SK-N-SH treated with all-trans-retinoic acid at 6 μM for 48 hours (cell line): ENCODE data around the gene FAM174A.

Source experiments
- ATAC-seq: fragments of 200-7000 bp; cut with Tn5 transposase; 3 replicates; pipeline ENCODE4 v1.9.1; 2020; ENCODE audit warnings: mild to moderate bottlenecking, moderate library complexity
- ARNTL ChIP-seq: fragments of 450-650 bp; formaldehyde crosslinking; IDR thresholded peaks from 2 replicates; pipeline ENCODE4 v1.5.0; 2020; ENCODE audit warnings: low read depth, mild to moderate bottlenecking, moderate library complexity, borderline replicate concordance
- BACH2 ChIP-seq: fragments of 250-450 bp; sonication (Bioruptor Pico); IDR thresholded peaks from 2 replicates; pipeline ENCODE4 v1.9.0; 2021; ENCODE audit warnings: mild to moderate bottlenecking, borderline replicate concordance
- CSDC2 ChIP-seq: fragments of 250-450 bp; sonication (Bioruptor Pico); IDR thresholded peaks from 2 replicates; pipeline ENCODE4 v1.5.0; 2020; ENCODE audit warnings: mild to moderate bottlenecking, moderate library complexity
- ESRRG ChIP-seq: fragments of 250-450 bp; sonication (Bioruptor Pico); IDR thresholded peaks from 2 replicates; pipeline ENCODE4 v1.6.1; 2021; ENCODE audit warnings: mild to moderate bottlenecking
- GLIS3 ChIP-seq: fragments of 250-450 bp; sonication (Bioruptor Pico); IDR thresholded peaks from 2 replicates; pipeline ENCODE4 v1.5.0; 2020; ENCODE audit warnings: mild to moderate bottlenecking, moderate library complexity
- ISL1 ChIP-seq: fragments of 250-450 bp; sonication (Bioruptor Pico); IDR thresholded peaks from 2 replicates; pipeline ENCODE4 v2.1.2; 2022; ENCODE audit warnings: mild to moderate bottlenecking, moderate library complexity
- OSR1 ChIP-seq: fragments of 250-450 bp; sonication (Bioruptor Pico); IDR thresholded peaks from 2 replicates; pipeline ENCODE4 v1.8.0; 2022; ENCODE audit warnings: moderate library complexity, mild to moderate bottlenecking, inconsistent platforms
- PPARA ChIP-seq: fragments of 250-450 bp; sonication (Bioruptor Pico); IDR thresholded peaks from 2 replicates; pipeline ENCODE4 v1.5.0; 2020; ENCODE audit warnings: mild to moderate bottlenecking, borderline replicate concordance
- RARB ChIP-seq: fragments of 250-450 bp; sonication (Bioruptor Pico); IDR thresholded peaks from 2 replicates; pipeline ENCODE4 v1.8.0; 2021; ENCODE audit warnings: mild to moderate bottlenecking, moderate library complexity
- SNAI2 ChIP-seq: fragments of 250-450 bp; sonication (Bioruptor Pico); IDR thresholded peaks from 2 replicates; pipeline ENCODE4 v1.5.0; 2020; ENCODE audit warnings: mild to moderate bottlenecking, moderate library complexity
- TCF4 ChIP-seq: fragments of 250-450 bp; sonication (Bioruptor Pico); IDR thresholded peaks from 2 replicates; pipeline ENCODE4 v1.8.0; 2021; ENCODE audit warnings: mild to moderate bottlenecking, moderate library complexity, borderline replicate concordance
- TOX ChIP-seq: fragments of 250-450 bp; sonication (Bioruptor Pico); IDR thresholded peaks from 2 replicates; pipeline ENCODE4 v1.8.0; 2021; ENCODE audit warnings: mild to moderate bottlenecking, moderate library complexity, borderline replicate concordance
- ZC3H10 ChIP-seq: fragments of 250-450 bp; sonication (Bioruptor Pico); IDR thresholded peaks from 2 replicates; pipeline ENCODE4 v1.5.1; 2021; ENCODE audit warnings: mild to moderate bottlenecking, moderate library complexity
- ZFP3 ChIP-seq: fragments of 250-450 bp; sonication (Bioruptor Pico); IDR thresholded peaks from 2 replicates; pipeline ENCODE4 v1.5.0; 2020; ENCODE audit warnings: mild to moderate bottlenecking, moderate library complexity
- ZFP30 ChIP-seq: fragments of 450-650 bp; formaldehyde crosslinking; IDR thresholded peaks from 2 replicates; pipeline ENCODE4 v1.5.0; 2022; ENCODE audit warnings: mild to moderate bottlenecking, moderate library complexity
- ZNF8 ChIP-seq: fragments of 450-650 bp; formaldehyde crosslinking; IDR thresholded peaks from 2 replicates; pipeline ENCODE4 v1.5.0; 2020; ENCODE audit warnings: mild to moderate bottlenecking, moderate library complexity
- TF ChIP-seq, protein P1 (sequence below): fragments of 250-450 bp; sonication (Bioruptor Pico); IDR thresholded peaks from 2 replicates; pipeline ENCODE4 v1.8.0; 2020; ENCODE audit warnings: mild to moderate bottlenecking, moderate library complexity, borderline replicate concordance
- TF ChIP-seq, protein P2 (sequence below): fragments of 250-450 bp; sonication (Bioruptor Pico); IDR thresholded peaks from 2 replicates; pipeline ENCODE4 v1.5.1; 2020; ENCODE audit warnings: low read depth, mild to moderate bottlenecking, moderate library complexity
- TF ChIP-seq, protein P3 (sequence below): fragments of 250-450 bp; sonication (Bioruptor Pico); IDR thresholded peaks from 2 replicates; pipeline ENCODE4 v1.8.0; 2021; ENCODE audit warnings: low read depth, mild to moderate bottlenecking, moderate library complexity, borderline replicate concordance

FAM174A gene

DNA sequence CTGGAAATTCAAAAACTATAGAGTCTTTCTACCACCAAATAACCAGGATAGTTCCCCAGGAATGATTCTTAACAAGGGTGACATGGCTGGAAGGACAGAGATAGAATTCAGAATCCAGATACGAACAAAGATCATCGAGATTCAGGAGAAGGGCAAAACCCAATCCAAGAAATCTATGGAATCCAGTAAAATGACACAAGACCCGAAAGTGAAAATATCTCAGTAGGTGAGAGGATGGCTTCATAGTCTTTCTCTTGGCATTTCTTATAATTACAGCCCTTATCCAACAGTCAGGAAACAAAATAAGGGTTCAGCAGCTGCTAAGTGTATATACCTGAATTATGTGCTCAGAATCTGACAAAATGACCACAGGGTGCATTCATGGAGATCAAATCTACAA, 81.8 kb downstream of the FAM174A start:
- TF ChIP-seq TOX (CRISPR knock-in tag) (no peak), PPARA (CRISPR knock-in tag) (no peak), OSR1 (CRISPR knock-in tag) (no peak), CSDC2 (no peak), ZFP3 (CRISPR knock-in tag) (no peak), ISL1 (no peak), GLIS3 (CRISPR knock-in tag) (no peak), BACH2 (CRISPR knock-in tag) (no peak), RARB (CRISPR knock-in tag) (no peak), ZC3H10 (CRISPR knock-in tag) (no peak), SNAI2 (CRISPR knock-in tag) (no peak)
- TF ChIP-seq, protein P1, sequence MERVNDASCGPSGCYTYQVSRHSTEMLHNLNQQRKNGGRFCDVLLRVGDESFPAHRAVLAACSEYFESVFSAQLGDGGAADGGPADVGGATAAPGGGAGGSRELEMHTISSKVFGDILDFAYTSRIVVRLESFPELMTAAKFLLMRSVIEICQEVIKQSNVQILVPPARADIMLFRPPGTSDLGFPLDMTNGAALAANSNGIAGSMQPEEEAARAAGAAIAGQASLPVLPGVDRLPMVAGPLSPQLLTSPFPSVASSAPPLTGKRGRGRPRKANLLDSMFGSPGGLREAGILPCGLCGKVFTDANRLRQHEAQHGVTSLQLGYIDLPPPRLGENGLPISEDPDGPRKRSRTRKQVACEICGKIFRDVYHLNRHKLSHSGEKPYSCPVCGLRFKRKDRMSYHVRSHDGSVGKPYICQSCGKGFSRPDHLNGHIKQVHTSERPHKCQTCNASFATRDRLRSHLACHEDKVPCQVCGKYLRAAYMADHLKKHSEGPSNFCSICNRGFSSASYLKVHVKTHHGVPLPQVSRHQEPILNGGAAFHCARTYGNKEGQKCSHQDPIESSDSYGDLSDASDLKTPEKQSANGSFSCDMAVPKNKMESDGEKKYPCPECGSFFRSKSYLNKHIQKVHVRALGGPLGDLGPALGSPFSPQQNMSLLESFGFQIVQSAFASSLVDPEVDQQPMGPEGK (CRISPR knock-in tag): no peak
- TF ChIP-seq, protein P2, sequence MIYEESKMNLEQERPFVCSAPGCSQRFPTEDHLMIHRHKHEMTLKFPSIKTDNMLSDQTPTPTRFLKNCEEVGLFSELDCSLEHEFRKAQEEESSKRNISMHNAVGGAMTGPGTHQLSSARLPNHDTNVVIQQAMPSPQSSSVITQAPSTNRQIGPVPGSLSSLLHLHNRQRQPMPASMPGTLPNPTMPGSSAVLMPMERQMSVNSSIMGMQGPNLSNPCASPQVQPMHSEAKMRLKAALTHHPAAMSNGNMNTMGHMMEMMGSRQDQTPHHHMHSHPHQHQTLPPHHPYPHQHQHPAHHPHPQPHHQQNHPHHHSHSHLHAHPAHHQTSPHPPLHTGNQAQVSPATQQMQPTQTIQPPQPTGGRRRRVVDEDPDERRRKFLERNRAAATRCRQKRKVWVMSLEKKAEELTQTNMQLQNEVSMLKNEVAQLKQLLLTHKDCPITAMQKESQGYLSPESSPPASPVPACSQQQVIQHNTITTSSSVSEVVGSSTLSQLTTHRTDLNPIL: no peak
- TF ChIP-seq, all 23 proteins: peak for 0
- no peak for ATAC-seq

DNA sequence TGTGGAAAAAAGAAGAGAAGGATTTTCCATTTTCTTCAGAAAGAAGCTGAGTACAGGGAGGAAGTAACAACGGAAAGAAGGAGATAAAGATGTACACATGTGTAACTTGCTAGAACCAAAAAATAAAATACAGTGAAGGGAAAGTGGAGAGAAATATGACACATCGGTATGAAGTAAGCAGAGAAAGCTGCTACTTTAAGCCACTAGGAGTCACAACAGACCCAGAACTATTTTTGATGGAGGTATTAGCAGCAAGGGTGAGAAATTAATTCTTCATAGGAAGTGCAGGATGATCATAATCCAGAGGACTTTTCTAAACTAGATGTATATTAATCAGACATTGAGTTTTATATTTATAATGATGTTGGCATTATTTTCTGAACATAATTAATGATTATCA, 88.5 kb downstream of the FAM174A start:
- peak; percentile 88 for ATAC-seq
- TF ChIP-seq TCF4 (CRISPR knock-in tag) (no peak), ZFP30 (CRISPR knock-in tag) (no peak), OSR1 (CRISPR knock-in tag) (no peak), ARNTL (no peak), BACH2 (CRISPR knock-in tag) (no peak), ISL1 (no peak), RARB (CRISPR knock-in tag) (no peak), ESRRG (CRISPR knock-in tag) (no peak), ZNF8 (CRISPR knock-in tag) (no peak), SNAI2 (CRISPR knock-in tag) (no peak)
- TF ChIP-seq, protein P1 (CRISPR knock-in tag): no peak
- TF ChIP-seq, protein P3, sequence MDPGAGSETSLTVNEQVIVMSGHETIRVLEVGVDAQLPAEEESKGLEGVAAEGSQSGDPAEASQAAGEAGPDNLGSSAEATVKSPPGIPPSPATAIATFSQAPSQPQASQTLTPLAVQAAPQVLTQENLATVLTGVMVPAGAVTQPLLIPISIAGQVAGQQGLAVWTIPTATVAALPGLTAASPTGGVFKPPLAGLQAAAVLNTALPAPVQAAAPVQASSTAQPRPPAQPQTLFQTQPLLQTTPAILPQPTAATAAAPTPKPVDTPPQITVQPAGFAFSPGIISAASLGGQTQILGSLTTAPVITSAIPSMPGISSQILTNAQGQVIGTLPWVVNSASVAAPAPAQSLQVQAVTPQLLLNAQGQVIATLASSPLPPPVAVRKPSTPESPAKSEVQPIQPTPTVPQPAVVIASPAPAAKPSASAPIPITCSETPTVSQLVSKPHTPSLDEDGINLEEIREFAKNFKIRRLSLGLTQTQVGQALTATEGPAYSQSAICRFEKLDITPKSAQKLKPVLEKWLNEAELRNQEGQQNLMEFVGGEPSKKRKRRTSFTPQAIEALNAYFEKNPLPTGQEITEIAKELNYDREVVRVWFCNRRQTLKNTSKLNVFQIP (CRISPR knock-in tag): no peak
- TF ChIP-seq, protein P2: no peak

DNA sequence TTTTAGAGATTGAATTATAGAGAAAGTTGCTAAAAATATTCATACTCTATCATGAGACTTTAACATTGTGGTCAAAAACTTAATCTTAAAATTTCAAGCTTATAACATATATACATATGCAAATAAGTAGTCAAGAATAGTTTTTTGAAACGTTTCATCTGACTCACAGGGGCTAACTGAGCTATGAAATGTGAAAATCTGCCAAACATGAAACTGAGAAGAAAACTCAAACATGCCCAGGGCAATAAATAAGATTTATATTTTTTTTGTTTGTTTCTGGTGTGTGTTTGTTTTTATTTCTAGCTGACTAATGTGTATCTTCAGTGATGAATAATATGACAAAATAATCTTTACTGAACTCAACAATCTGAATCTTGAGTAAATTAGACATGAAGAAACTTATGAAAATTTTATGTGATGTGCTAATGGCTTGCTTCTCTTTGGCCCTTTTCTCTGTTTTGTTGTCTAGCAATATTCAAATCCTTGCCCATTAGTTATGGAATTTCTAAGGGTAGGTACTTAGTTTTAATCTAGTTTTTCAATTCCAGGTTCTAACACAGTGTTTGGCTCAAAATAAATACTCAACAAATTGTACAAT, 99.9 kb downstream of the FAM174A start:
- no peak for TF ChIP-seq ESRRG (CRISPR knock-in tag)
- no peak for ATAC-seq
